ENCODE data around the gene CD37.
"Not testable (repeated sequence)": the region's sequence is repeated elsewhere in the genome, so short reads cannot be mapped to it uniquely, and the experiment has no call there.

Gene CD37, protein sequence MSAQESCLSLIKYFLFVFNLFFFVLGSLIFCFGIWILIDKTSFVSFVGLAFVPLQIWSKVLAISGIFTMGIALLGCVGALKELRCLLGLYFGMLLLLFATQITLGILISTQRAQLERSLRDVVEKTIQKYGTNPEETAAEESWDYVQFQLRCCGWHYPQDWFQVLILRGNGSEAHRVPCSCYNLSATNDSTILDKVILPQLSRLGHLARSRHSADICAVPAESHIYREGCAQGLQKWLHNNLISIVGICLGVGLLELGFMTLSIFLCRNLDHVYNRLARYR

DNA sequence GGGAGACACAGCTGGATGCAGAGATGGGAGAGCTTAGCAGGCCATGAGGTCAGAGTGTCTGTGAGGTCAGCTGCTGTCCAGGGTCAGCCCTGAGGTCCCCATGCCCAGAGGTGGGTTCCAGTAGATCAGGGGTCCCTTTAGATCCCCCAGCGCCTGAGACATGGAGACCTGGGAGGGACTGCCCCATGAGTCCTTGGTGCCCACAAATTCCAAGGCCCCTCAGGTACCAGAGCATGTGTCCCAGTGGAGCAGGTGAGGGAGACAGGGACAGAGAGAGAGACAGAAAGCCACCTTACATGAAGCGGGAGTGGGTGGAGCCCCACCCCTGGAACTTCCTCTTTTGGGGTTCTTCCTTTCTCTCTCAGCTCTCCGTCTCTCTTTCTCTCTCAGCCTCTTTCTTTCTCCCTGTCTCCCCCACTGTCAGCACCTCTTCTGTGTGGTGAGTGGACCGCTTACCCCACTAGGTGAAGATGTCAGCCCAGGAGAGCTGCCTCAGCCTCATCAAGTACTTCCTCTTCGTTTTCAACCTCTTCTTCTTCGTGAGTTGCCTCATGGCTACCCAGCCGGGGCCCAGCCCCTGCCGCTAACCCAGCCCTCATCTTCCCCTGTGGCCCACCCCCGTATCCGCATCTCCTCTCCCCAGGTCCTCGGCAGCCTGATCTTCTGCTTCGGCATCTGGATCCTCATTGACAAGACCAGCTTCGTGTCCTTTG is at the start of gene CD37:
Gene CD37 (plus strand): TSS at position 336 of the 713 bp plus-strand sequence. CDS start 135 bp downstream, at position 471.
- TF ChIP-seq Cebpa-rat (IDR thresholded peaks at IDR 0.05), result no peak
- Histone ChIP-seq H3K4me2 (peak within 1 kb of the TSS; percentile 83 to 95 (median 92)), H3K9me3 (replicated peaks in 1 of 11) (0 out of 22 replicates have a peak, but pooled peaks cover 0 to 8% (median 0%) of the 10 kb centered on the region in 11 experiments), H3K27me3 (peaks cover 0 to 14% (median 0%) of the 10 kb centered on the region in 11 experiments; a peak in 8 of 22 replicates), H3K36me3 (peaks cover 0 to 11% (median 0%) of the 10 kb centered on the region in 11 experiments; a peak in 2 of 22 replicates), H4K20me1 (peaks cover 0 to 26% (median 0%) of the 10 kb centered on the region in 11 experiments; a peak in 6 of 22 replicates), H3K27ac (peak within 1 kb of the TSS; percentile 32 to 77 (median 60); a peak in 20 of 22 replicates), H3K4me1 (peaks cover 59 to 89% (median 69%) of the 10 kb centered on the region in 10 experiments), H3K9ac (peak within 1 kb of the TSS; percentile 30 to 80 (median 55); a peak in 20 of 22 replicates), H3K4me3 (peak within 1 kb of the TSS in 9 of 10 experiments; percentile 1 to 61 (median 48); a peak in 15 of 20 replicates)

DNA sequence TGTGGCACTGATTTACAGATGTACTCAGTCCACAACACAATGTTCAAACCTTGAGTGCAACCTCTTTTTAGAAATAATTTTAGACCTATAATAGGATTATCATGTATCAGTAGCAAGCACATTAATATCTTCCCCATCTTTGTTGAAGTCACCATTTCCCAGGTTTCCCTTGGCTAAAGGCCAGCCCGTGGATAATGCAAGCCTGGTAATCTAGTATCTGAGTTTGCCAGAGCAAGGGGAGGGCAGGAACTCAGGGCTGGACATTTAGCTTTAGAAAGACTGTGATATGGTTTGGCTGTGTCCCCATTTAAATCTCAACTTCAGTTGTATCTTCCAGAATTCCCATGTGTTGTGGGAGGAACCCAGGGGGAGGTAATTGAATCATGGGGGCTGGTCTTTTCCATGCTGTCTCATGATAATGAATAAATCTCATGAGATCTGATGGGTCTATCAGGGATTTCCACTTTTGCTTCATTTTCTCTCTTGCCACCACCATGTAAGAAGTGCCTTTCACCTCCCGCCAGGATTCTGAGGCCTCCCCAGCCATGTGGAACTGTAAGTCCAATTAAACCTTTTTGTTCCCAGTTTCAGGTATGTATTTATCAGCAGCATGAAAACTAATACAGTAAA is 48.0 kb upstream of the CD37 start:
- no peak overlapping the region for H3K9ac ChIP-seq
- no peak overlapping the region for H3K4me2 ChIP-seq
- no peak for TF ChIP-seq Cebpa-rat (IDR thresholded peaks at IDR 0.05)
- H3K9me3 ChIP-seq (replicated peaks in 1 of 11), result peaks cover 16 to 42% (median 40%) of the 10 kb centered on the region in 11 experiments
- H3K4me1 ChIP-seq, result no peaks in the 10 kb centered on the region
- H3K27ac ChIP-seq, result no peak overlapping the region
- H4K20me1 ChIP-seq, result no peaks in the 10 kb centered on the region
- H3K27me3 ChIP-seq, result no peaks in the 10 kb centered on the region
- H3K4me3 ChIP-seq, result no peak overlapping the region
- H3K36me3 ChIP-seq, result no peaks in the 10 kb centered on the region

DNA sequence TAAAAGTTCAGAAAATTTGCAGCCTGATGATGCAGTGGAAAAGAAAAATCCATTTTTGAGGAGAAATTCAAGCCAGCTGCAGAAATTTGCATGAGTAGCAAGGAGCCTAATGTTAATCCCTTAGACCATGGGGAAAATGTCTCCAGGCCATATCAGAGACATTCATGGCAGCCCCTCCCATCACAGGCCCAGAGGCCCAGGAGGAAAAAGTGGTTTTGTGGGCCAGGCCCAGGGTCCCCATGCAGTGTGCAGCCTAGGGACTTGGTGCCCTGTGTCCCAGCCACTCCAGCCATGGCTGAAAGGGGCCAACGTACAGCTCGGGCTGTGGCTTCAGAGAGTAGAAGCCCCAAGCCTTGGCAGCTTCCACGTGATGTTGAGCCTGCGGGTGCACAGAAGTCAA is 47.0 kb upstream of the CD37 start:
- H4K20me1 ChIP-seq, H3K36me3 ChIP-seq, H3K4me1 ChIP-seq, H3K4me3 ChIP-seq, H3K4me2 ChIP-seq, H3K27ac ChIP-seq, H3K27me3 ChIP-seq, H3K9ac ChIP-seq: not testable (repeated sequence)
- peaks cover 16 to 42% (median 40%) of the 10 kb centered on the region in 11 experiments for H3K9me3 ChIP-seq (replicated peaks in 1 of 11)

DNA sequence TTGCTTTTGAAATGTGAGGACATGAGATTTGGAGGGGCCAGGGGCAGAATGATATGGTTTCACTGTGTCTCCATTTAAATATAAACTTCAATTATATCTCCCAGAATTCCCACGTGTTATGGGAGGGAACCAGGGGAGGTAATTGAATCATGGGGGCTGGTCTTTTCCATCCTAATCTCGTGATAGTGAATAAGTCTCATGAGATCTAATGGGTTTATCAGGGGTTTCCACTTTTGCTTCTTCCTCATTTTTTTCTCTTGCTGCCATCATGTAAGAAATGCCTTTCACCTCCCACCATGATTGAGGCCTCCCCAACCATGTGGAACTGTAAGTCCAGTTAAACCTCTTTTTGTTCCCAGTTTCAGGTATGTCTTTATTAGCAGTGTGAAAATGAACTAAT is 45.9 kb upstream of the CD37 start:
- not testable (repeated sequence) for H4K20me1 ChIP-seq, H3K36me3 ChIP-seq, H3K4me2 ChIP-seq, H3K27ac ChIP-seq, H3K4me1 ChIP-seq, H3K27me3 ChIP-seq, H3K4me3 ChIP-seq, H3K9ac ChIP-seq
- H3K9me3 ChIP-seq (replicated peaks in 1 of 11), result peaks cover 16 to 42% (median 40%) of the 10 kb centered on the region in 11 experiments

DNA sequence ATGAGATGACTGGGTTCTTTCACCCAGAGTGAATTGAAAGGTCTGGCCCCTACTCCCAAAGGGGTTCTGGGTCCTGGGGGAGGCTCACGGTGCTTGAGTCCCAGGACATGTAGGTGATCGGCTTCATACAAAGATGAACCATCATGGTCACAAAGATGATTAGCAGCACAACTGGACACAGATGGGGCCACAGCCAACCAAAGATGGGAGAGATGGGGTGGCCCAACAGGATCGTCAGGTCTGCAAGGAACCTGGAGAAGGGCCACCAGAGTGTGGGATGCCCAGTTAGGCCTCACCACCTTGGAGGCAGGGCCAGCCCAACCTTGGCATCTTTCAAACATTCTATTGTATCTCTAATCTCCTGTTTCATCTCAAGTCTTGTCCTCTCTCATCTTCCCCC is 44.7 kb upstream of the CD37 start:
- Histone ChIP-seq H3K4me2 (no peak overlapping the region), H3K4me3 (no peak overlapping the region), H3K9me3 (replicated peaks in 1 of 11) (peaks cover 16 to 42% (median 40%) of the 10 kb centered on the region in 11 experiments), H3K27me3 (no peaks in the 10 kb centered on the region), H3K27ac (no peak overlapping the region), H3K9ac (no peak overlapping the region), H3K36me3 (no peaks in the 10 kb centered on the region), H3K4me1 (no peaks in the 10 kb centered on the region), H4K20me1 (no peaks in the 10 kb centered on the region)
- TF ChIP-seq Cebpa-rat (IDR thresholded peaks at IDR 0.05), result no peak

DNA sequence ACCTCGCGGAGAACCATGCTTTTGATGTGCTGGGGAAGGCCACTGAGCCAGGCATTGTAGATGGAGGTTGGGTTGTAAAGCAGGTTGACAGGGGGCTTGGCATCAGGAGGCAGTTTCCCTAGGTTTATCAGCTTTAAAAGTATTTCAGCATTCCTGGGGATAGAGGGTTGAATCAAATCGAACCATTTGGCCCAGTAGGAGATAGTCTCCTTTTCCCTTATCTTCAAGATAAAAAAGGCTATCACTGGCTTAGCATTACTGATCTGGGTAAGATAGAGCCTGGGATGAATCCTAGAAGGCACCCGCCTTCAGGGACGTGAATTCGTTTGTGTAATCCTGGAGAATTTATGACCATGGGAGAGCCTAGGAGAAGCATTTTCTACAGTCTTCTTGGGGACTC is 40.8 kb upstream of the CD37 start:
- no peak for TF ChIP-seq Cebpa-rat (IDR thresholded peaks at IDR 0.05)

DNA sequence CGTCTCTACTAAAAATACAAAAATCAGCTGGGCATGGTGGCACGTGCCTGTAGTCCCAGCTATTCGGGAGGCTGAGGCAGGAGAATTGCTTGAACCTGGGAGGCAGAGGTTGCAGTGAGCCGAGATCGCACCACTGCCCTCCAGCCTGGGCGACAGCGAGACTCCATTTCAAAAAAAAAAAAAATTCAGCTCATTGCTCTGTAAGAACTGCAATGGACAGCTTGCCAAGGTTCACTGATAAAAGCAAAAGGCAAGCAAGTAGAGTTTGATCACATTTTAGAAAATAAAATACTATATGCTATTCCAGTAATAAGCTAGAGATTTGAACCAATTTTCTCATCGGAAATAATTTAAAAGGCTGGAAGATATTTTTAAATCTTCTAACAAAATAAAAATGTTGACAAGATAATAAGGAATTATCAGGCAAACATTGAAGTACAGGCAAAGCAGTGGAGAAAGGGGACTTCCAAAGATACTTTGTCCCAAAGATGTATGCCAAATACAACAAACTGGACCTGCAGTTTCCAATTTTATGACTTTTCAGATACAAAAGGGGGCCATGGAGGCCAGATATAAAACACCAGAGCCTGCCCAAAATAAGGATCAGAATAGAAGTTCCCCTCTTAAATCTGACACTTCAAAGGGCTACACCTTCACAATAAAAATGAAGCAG is 39.9 kb upstream of the CD37 start:
- no peaks in the 10 kb centered on the region for H3K27me3 ChIP-seq

More for the DNA sequence above, 40.8 kb upstream of the CD37 start:
- no peaks in the 10 kb centered on the region for H3K4me1 ChIP-seq
- H3K27ac ChIP-seq, result no peak overlapping the region
- no peaks in the 10 kb centered on the region for H4K20me1 ChIP-seq
- H3K9me3 ChIP-seq (replicated peaks in 1 of 11), result peaks cover 0 to 14% (median 12%) of the 10 kb centered on the region in 11 experiments; a peak in 15 of 22 replicates
- no peaks in the 10 kb centered on the region for H3K36me3 ChIP-seq
- H3K27me3 ChIP-seq, result no peaks in the 10 kb centered on the region
- no peak overlapping the region for H3K9ac ChIP-seq
- H3K4me2 ChIP-seq, result no peak overlapping the region
- H3K4me3 ChIP-seq, result no peak overlapping the region

DNA sequence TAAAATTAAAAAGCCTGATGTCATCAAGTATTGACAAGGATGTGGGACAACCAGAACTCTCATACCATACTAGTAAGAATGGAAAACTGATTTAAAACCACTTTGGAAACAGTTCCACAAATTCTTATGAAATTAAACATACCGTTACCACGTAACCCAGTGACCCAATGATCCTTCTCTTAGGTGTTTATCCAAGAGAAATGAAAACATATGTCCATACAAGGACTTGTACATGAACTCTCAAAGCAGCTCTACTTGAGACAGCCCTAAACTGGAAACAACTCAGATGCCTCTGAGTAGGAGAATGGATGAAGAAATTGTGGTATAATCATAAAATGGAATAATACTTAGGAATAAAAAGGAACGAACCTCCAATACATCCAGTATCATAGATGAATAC is 37.8 kb upstream of the CD37 start:
- no peaks in the 10 kb centered on the region; a peak in 1 of 22 replicates for H3K9me3 ChIP-seq (replicated peaks in 1 of 11)

More for the DNA sequence above, 39.9 kb upstream of the CD37 start:
- no peak overlapping the region for H3K4me3 ChIP-seq
- H3K36me3 ChIP-seq, result no peaks in the 10 kb centered on the region
- peaks cover 0 to 5% (median 3%) of the 10 kb centered on the region in 11 experiments; a peak in 8 of 22 replicates for H3K9me3 ChIP-seq (replicated peaks in 1 of 11)
- TF ChIP-seq Cebpa-rat (IDR thresholded peaks at IDR 0.05), result no peak
- H3K4me2 ChIP-seq, result no peak overlapping the region
- no peaks in the 10 kb centered on the region for H4K20me1 ChIP-seq
- H3K9ac ChIP-seq, result no peak overlapping the region
- no peaks in the 10 kb centered on the region for H3K4me1 ChIP-seq
- H3K27ac ChIP-seq, result no peak overlapping the region

DNA sequence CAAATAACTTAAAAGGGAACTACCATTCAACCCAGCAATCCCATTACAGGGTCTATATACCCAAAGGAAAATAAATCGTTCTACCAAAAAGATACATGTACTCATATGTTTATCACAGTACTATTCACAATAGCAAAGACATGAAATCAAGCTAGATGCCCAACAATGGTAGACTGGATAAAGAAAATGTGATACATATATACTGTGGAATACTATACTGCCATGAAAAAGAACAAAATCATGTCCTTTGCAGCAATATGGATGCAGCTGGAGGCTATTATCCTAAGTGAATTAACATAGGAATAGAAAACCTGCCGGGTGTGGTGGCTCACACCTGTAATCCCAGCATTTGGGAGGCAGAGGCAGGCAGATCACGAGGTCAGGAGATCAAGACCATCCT is 36.6 kb upstream of the CD37 start:
- not testable (repeated sequence) for H3K27me3 ChIP-seq; H4K20me1 ChIP-seq; H3K9ac ChIP-seq; H3K4me2 ChIP-seq; H3K27ac ChIP-seq; H3K36me3 ChIP-seq; H3K4me1 ChIP-seq; H3K9me3 ChIP-seq (replicated peaks in 1 of 11); H3K4me3 ChIP-seq

More for the DNA sequence above, 37.8 kb upstream of the CD37 start:
- Histone ChIP-seq H3K4me1 (no peaks in the 10 kb centered on the region), H3K9ac (no peak overlapping the region), H3K4me2 (no peak overlapping the region), H3K4me3 (no peak overlapping the region), H3K36me3 (no peaks in the 10 kb centered on the region), H3K27me3 (no peaks in the 10 kb centered on the region), H3K27ac (no peak overlapping the region), H4K20me1 (no peaks in the 10 kb centered on the region)
- TF ChIP-seq Cebpa-rat (IDR thresholded peaks at IDR 0.05), result no peak

Measured in BLaER1 treated with 17β-estradiol and CSF1 and Interleukin-3, amounts not matched to agents 10 nM and 100 nM (cell line).